HG03159 (cell line): ENCODE measurements around the gene AARS2.

Experiments
- ATAC-seq: cut with Tn5 transposase; IDR thresholded peaks from one replicate; pipeline ENCODE4 v1.9.1; 2021; ENCODE audit warnings: mild to moderate bottlenecking, moderate library complexity; ENCODE audit not compliant: unreplicated experiment

AARS2 gene

GRCh38 chr6:44277763-44278162, 35.4 kb downstream of the AARS2 start:
- ATAC-seq = no peak

GRCh38 chr6:44276667-44277640, 36.2 kb downstream of the AARS2 start:
- ATAC-seq = no peak

- ATAC-seq = no peak
Observed at GRCh38 chr6:44275749-44276648, 37.1 kb downstream of the AARS2 start.

- no peak for ATAC-seq
Observed at GRCh38 chr6:44275271-44275748, 37.8 kb downstream of the AARS2 start.

- ATAC-seq = no peak
Observed at GRCh38 chr6:44273617-44274016, 39.5 kb downstream of the AARS2 start.

GRCh38 chr6:44272999-44273566, 40.1 kb downstream of the AARS2 start:
- no peak for ATAC-seq

- no peak for ATAC-seq
Observed at GRCh38 chr6:44272529-44272928, 40.6 kb downstream of the AARS2 start.

- no peak for ATAC-seq
Observed at GRCh38 chr6:44271914-44272313, 41.2 kb downstream of the AARS2 start.

GRCh38 chr6:44271406-44271723, 41.8 kb downstream of the AARS2 start:
- no peak for ATAC-seq

GRCh38 chr6:44270526-44271405, 42.4 kb downstream of the AARS2 start:
- no peak for ATAC-seq

GRCh38 chr6:44269921-44270525, 43.1 kb downstream of the AARS2 start, which contains the start of gene TMEM151B:
Gene TMEM151B (plus strand): TSS chr6:44270450. CDS start chr6:44270743, 293 bp downstream.
- ATAC-seq = no peak

- no peak for ATAC-seq
Observed at GRCh38 chr6:44269178-44269920, 43.8 kb downstream of the AARS2 start.

GRCh38 chr6:44268095-44268628, 45.0 kb downstream of the AARS2 start:
- ATAC-seq = no peak

GRCh38 chr6:44267252-44267651, 45.9 kb downstream of the AARS2 start:
- ATAC-seq = no peak

- no peak for ATAC-seq
Observed at GRCh38 chr6:44266347-44266746, 46.8 kb downstream of the AARS2 start.

GRCh38 chr6:44265722-44266233, 47.4 kb downstream of the AARS2 start:
- ATAC-seq = no peak

GRCh38 chr6:44265007-44265721, 48.0 kb downstream of the AARS2 start, which contains the start of gene NFKBIE:
Gene NFKBIE (minus strand): TSS chr6:44265551. CDS start chr6:44265346, 205 bp downstream.
- peak; percentile 46 for ATAC-seq
